IMR-90 (cell line): Measurements from ENCODE around the gene PFDN5. TPM values are rescaled to one million over a fixed set of nuclear protein-coding genes. Genes with fewer than 3 reads are reported as not detected.

ENCODE experiments used
- ATAC-seq: fragments of 200-7000 bp; cut with Tn5 transposase; 2 replicates; pipeline ENCODE4 v1.9.1; 2020; ENCODE audit warnings: low read depth, mild to moderate bottlenecking, moderate library complexity
- BruUV-seq: library from RNA; stranded (reverse); fragments of 400-500 nt; replicated peaks from 2 replicates; lab custom pipeline; 2021; lab: Mats Ljungman, UMichigan
- CTCF ChIA-PET: fragments of 300-600 bp; formaldehyde crosslinking; extraction: SDS; loops from one replicate; lab custom pipeline; 2021; ENCODE audit warnings: antibody characterized with exemption; lab: Yijun Ruan, JAX
- POLR2A ChIA-PET: fragments of 300-600 bp; sonication (Branson Sonifier 250); formaldehyde crosslinking; loops from one replicate; lab custom pipeline; 2022; ENCODE audit warnings: antibody characterized with exemption; ENCODE audit not compliant: unreplicated experiment; lab: Charles Lee
- DNase-seq: peaks from one replicate; pipeline ENCODE4 v3.0.0; 2013
- H2AFZ ChIP-seq: replicated peaks from 2 replicates; pipeline ENCODE3; 2013; ENCODE audit warnings: low read length, mild to moderate bottlenecking; ENCODE audit not compliant: poor library complexity
- H2AK5ac ChIP-seq: 2 replicates; pipeline ENCODE4 v1.6.1; 2013; ENCODE audit warnings: low read depth, low read length, inconsistent platforms
- H2AK9ac ChIP-seq: replicated peaks from 2 replicates; pipeline ENCODE3; 2013; ENCODE audit warnings: mild to moderate bottlenecking, low read depth, low read length, moderate library complexity; ENCODE audit not compliant: poor library complexity
- H2BK120ac ChIP-seq: 2 replicates; pipeline ENCODE4 v1.6.1; 2013; ENCODE audit warnings: low read depth, low read length, inconsistent platforms
- H2BK15ac ChIP-seq: 3 replicates; pipeline ENCODE4 v1.6.1; 2013; ENCODE audit warnings: low read depth, low read length, inconsistent platforms
- H2BK20ac ChIP-seq: 2 replicates; pipeline ENCODE4 v1.6.1; 2013; ENCODE audit warnings: low read depth, mild to moderate bottlenecking, inconsistent platforms, low read length, moderate library complexity
- H2BK5ac ChIP-seq: 2 replicates; pipeline ENCODE4 v1.6.1; 2013; ENCODE audit warnings: mild to moderate bottlenecking, low read depth, low read length, inconsistent platforms; ENCODE audit not compliant: poor library complexity, severe bottlenecking
- H3K14ac ChIP-seq: replicated peaks from 2 replicates; pipeline ENCODE4 v1.6.1; 2013; ENCODE audit warnings: low read depth, low read length, inconsistent platforms
- H3K18ac ChIP-seq: 2 replicates; pipeline ENCODE4 v1.6.1; 2013; ENCODE audit warnings: low read depth, low read length, control low read depth
- H3K23ac ChIP-seq: 2 replicates; pipeline ENCODE4 v1.6.1; 2013; ENCODE audit warnings: low read depth, low read length, inconsistent platforms
- H3K27ac ChIP-seq: 2 replicates; pipeline ENCODE4 v1.5.1; 2013; ENCODE audit warnings: mild to moderate bottlenecking, control low read depth, low read length; ENCODE audit not compliant: insufficient read depth
- H3K27me3 ChIP-seq: 2 replicates; pipeline ENCODE4 v1.6.1; 2013; ENCODE audit warnings: low read length; ENCODE audit not compliant: control insufficient read depth, insufficient read depth
- H3K36me3 ChIP-seq: 2 replicates; pipeline ENCODE4 v1.6.1; 2013; ENCODE audit warnings: low read length, mixed read lengths; ENCODE audit not compliant: control insufficient read depth, insufficient read depth
- H3K4ac ChIP-seq: 2 replicates; pipeline ENCODE4 v1.6.1; 2013; ENCODE audit warnings: low read depth, low read length, inconsistent platforms
- H3K4me1 ChIP-seq: 2 replicates; pipeline ENCODE4 v1.6.1; 2013; ENCODE audit warnings: low read length, mixed read lengths; ENCODE audit not compliant: control insufficient read depth, insufficient read depth
- H3K4me2 ChIP-seq: 2 replicates; pipeline ENCODE4 v1.6.1; 2013; ENCODE audit warnings: low read depth, mild to moderate bottlenecking, control low read depth, low read length, moderate library complexity
- H3K4me3 ChIP-seq: 2 replicates; pipeline ENCODE4 v1.5.1; 2013; ENCODE audit warnings: low read depth, mild to moderate bottlenecking, control low read depth, low read length, moderate library complexity; ENCODE audit not compliant: insufficient read depth
- H3K56ac ChIP-seq: 2 replicates; pipeline ENCODE4 v1.6.1; 2013; ENCODE audit warnings: low read length, inconsistent platforms; ENCODE audit not compliant: insufficient read depth; ENCODE audit errors: extremely low read depth
- H3K79me1 ChIP-seq, 2 experiments: 2 replicates each; pipeline ENCODE4 v1.6.1; 2013; ENCODE audit warnings: low read length in 2 of 2, inconsistent platforms in 1 of 2, low read depth in 1 of 2
- H3K9ac ChIP-seq: 2 replicates; pipeline ENCODE4 v1.6.1; 2013; ENCODE audit warnings: low read depth, low read length, control low read depth
- H3K9me1 ChIP-seq: 2 replicates; pipeline ENCODE4 v1.6.1; 2013; ENCODE audit warnings: low read length, inconsistent platforms; ENCODE audit not compliant: insufficient read depth
- H3K9me3 ChIP-seq: 2 replicates; pipeline ENCODE4 v1.6.1; 2013; ENCODE audit warnings: low read length; ENCODE audit not compliant: control insufficient read depth, insufficient read depth
- H4K20me1 ChIP-seq: 2 replicates; pipeline ENCODE4 v1.6.1; 2013; ENCODE audit warnings: low read length, inconsistent platforms; ENCODE audit not compliant: insufficient read depth
- H4K5ac ChIP-seq: 2 replicates; pipeline ENCODE4 v1.6.1; 2013; ENCODE audit warnings: mild to moderate bottlenecking, low read depth, low read length, control low read depth
- H4K8ac ChIP-seq, 2 experiments: 2 replicates each; pipeline ENCODE4 v1.6.1; 2013; ENCODE audit warnings: low read depth in 2 of 2, low read length in 2 of 2, control low read depth in 1 of 2, inconsistent platforms in 1 of 2
- H4K91ac ChIP-seq: 2 replicates; pipeline ENCODE4 v1.6.1; 2013; ENCODE audit warnings: low read depth, low read length, inconsistent platforms; ENCODE audit not compliant: insufficient read depth
- CHD1 ChIP-seq: IDR thresholded peaks from 2 replicates; pipeline ENCODE4 v1.6.1; 2012; ENCODE audit warnings: low read depth, low read length, improper control_type of control experiment
- MAFK ChIP-seq: IDR thresholded peaks from 2 replicates; pipeline ENCODE4 v1.6.1; 2012; ENCODE audit warnings: low read depth, low read length, improper control_type of control experiment
- MAZ ChIP-seq: IDR thresholded peaks from 2 replicates; pipeline ENCODE4 v1.6.1; 2012; ENCODE audit warnings: low read depth, mild to moderate bottlenecking, low read length, improper control_type of control experiment, moderate library complexity, borderline replicate concordance
- POLR2A ChIP-seq: IDR thresholded peaks from 2 replicates; pipeline ENCODE4 v1.6.1; 2012; ENCODE audit warnings: mild to moderate bottlenecking, low read depth, low read length
- RAD21 ChIP-seq: IDR thresholded peaks from 2 replicates; pipeline ENCODE4 v1.6.1; 2012; ENCODE audit warnings: low read length, improper control_type of control experiment
- SMC3 ChIP-seq: fragments of 150-350 bp; IDR thresholded peaks from 2 replicates; pipeline ENCODE4 v1.6.1; 2016; ENCODE audit warnings: low read depth, mild to moderate bottlenecking, antibody characterized with exemption, low read length, moderate library complexity
- WGBS, 2 experiments: methylation state at CpG; one replicate each; pipeline versions ENCODE4 v1.1.5 to v1.1.7; 2013; ENCODE audit warnings: missing lambda C conversion rate in 2 of 2; ENCODE audit not compliant: insufficient read length in 1 of 2; ENCODE audit errors: extremely low coverage in 2 of 2; 5-methylcytosine and 5-hydroxymethylcytosine counted together
- dilution Hi-C: fragments of 300-500 bp; cut with HindIII; formaldehyde crosslinking; loops from one replicate; pipeline ENCODE4 v1.14.3; 2018; ENCODE audit warnings: low sequenced_read_pairs; ENCODE audit not compliant: unreplicated experiment
- in situ Hi-C: fragments of 300-500 bp; cut with MboI; formaldehyde crosslinking; loops from 3 replicates; pipeline ENCODE4 v1.14.3; 2019; ENCODE audit warnings: low sequenced_read_pairs, inconsistent platforms, mixed read lengths
- intact Hi-C: fragments of 100-400 bp; cut with micrococcal nuclease; formaldehyde crosslinking; loops from 2 replicates; pipeline ENCODE4 v1.10.0; 2022
- polyA plus RNA-seq, 3 experiments: library from polyadenylated mRNA; depleted of rRNA; stranded (reverse); fragments of >200 nt; gene quantifications; 2 replicates each; pipeline ENCODE4 v1.2.3, GENCODE V29; 2012; ENCODE audit warnings: low replicate concordance in 1 of 3
- total RNA-seq: library from RNA; depleted of rRNA; stranded (reverse); fragments of >200 nt; gene quantifications from 2 replicates; pipeline ENCODE4 v1.2.3, GENCODE V29; 2012
- TF ChIP-seq, protein P1 (sequence below): conservative IDR thresholded peaks from 2 replicates; pipeline ENCODE4 v1.5.1; 2012; ENCODE audit warnings: mild to moderate bottlenecking, low read depth, low read length, improper control_type of control experiment
- TF ChIP-seq, protein P2 (sequence below): fragments of 150-350 bp; IDR thresholded peaks from 2 replicates; pipeline ENCODE4 v1.6.1; 2017; ENCODE audit warnings: mild to moderate bottlenecking, antibody characterized with exemption, low read length, low read depth

PFDN5 gene
- total and polyA plus RNA-seq, 2 of the 4 experiments (the other 2 are of a cell fraction): 1,011 to 1,338 TPM

DNA sequence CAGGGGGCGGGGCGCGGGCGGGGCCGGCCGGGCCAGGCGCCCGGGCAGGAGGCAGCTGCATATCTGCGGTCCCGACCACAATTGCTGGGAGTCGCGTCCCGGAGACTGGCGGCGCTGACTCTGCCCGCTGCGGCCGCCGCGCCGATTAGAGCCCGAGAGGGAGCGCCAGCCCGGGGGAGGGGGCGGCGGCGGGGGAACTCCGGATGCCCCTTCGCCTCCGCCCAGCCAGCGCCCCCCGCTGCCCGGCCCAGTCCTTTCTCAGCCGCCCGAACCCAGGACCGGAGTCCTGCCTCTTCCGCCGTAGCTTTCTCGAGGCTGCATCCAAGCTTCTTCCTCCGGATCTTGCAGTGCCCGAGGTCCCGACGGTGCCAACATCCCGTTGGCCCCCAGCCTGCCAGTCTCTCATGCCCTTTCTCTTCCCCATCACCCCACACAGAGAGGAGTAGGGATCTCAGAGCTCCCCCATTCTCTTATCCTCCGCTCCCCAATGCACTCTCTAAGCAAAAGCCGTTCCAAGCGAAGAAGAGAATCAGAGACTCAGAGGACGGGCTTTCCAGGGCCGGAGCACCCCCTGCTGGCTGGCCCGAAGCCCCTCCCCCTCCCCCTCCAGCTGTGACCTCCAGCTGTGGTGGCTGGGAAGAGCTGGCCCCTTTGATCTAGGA, 49.6 kb downstream of the PFDN5 start:
- in situ Hi-C loops (no loop called here), intact Hi-C loops (loop anchor here (1.0 kb wide), 2 partner anchors 21 to 132 kb away; no protein-coding TSS in a partner anchor)

More for the DNA sequence above, 49.6 kb downstream of the PFDN5 start:
- H4K20me1 ChIP-seq: no peaks in the 10 kb centered on the region
- no peaks in the 10 kb centered on the region for H3K79me1 ChIP-seq
- DNase-seq (peak; percentile 72), ATAC-seq (peak; percentile 91)
- peak overlapping the region; percentile 60 for H3K4ac ChIP-seq
- H3K4me1 ChIP-seq: peaks cover 7% of the 10 kb centered on the region; the same call in 1 of the 2 replicates
- BruUV-seq: no TSS peak
- H3K14ac ChIP-seq: peak overlapping the region; percentile 66; the same call in 1 of the 2 replicates
- H3K18ac ChIP-seq: no peak overlapping the region
- peak overlapping the region; percentile 85 for H3K23ac ChIP-seq
- H3K4me2 ChIP-seq: peak overlapping the region; percentile 90
- H2BK20ac ChIP-seq: no peak overlapping the region; the same call in 1 of the 2 replicates
- CTCF ChIA-PET: interaction anchor here (0.7 to 2.1 kb wide), 14 partner anchors 9 to 279 kb away, joined by 3 to 14 read pairs (median 4); partner anchors contain the start of genes AAAS, SP1 and SP7
- H3K27ac ChIP-seq: peak overlapping the region; percentile 40
- H4K91ac ChIP-seq: peak overlapping the region; percentile 34; the same call in 1 of the 2 replicates
- H3K36me3 ChIP-seq: no peaks in the 10 kb centered on the region
- H3K27me3 ChIP-seq: peaks cover 11% of the 10 kb centered on the region
- POLR2A ChIA-PET: interaction anchor here (0.6 to 0.9 kb wide), 2 partner anchors 76 to 272 kb away, joined by 3 to 5 read pairs; no protein-coding TSS in a partner anchor
- peak overlapping the region; percentile 75 for H3K9ac ChIP-seq
- no peak overlapping the region; the same call in 1 of the 2 replicates for H4K5ac ChIP-seq
- dilution Hi-C loops: no loop called here
- peak overlapping the region; percentile 76 for H3K4me3 ChIP-seq
- WGBS, 2 experiments: 1% methylated on average over 23 of the region's 50 CpGs; no CpG with 5 or more reads in 1 of the 2 experiments
- no peak overlapping the region for H2BK15ac ChIP-seq
- peak overlapping the region; percentile 50 for H2BK120ac ChIP-seq
- H2AK9ac ChIP-seq: peak overlapping the region; percentile 75
- H3K9me3 ChIP-seq: no peaks in the 10 kb centered on the region
- peak overlapping the region; percentile 88 for H2AFZ ChIP-seq
- H2BK5ac ChIP-seq: no peak overlapping the region
- H3K9me1 ChIP-seq: peaks cover 9% of the 10 kb centered on the region; the same call in 1 of the 2 replicates
- peak overlapping the region; percentile 33 to 77; a peak in 3 of 4 replicates for H4K8ac ChIP-seq
- peak overlapping the region; percentile 45 for H3K56ac ChIP-seq
- TF ChIP-seq, protein P1, sequence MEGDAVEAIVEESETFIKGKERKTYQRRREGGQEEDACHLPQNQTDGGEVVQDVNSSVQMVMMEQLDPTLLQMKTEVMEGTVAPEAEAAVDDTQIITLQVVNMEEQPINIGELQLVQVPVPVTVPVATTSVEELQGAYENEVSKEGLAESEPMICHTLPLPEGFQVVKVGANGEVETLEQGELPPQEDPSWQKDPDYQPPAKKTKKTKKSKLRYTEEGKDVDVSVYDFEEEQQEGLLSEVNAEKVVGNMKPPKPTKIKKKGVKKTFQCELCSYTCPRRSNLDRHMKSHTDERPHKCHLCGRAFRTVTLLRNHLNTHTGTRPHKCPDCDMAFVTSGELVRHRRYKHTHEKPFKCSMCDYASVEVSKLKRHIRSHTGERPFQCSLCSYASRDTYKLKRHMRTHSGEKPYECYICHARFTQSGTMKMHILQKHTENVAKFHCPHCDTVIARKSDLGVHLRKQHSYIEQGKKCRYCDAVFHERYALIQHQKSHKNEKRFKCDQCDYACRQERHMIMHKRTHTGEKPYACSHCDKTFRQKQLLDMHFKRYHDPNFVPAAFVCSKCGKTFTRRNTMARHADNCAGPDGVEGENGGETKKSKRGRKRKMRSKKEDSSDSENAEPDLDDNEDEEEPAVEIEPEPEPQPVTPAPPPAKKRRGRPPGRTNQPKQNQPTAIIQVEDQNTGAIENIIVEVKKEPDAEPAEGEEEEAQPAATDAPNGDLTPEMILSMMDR: peak; percentile 87
- peak; percentile 78 for TF ChIP-seq SMC3
- peak; percentile 61 for TF ChIP-seq POLR2A
- peak; percentile 51; the same call in 1 of the 2 replicates for TF ChIP-seq MAZ
- TF ChIP-seq, protein P2, sequence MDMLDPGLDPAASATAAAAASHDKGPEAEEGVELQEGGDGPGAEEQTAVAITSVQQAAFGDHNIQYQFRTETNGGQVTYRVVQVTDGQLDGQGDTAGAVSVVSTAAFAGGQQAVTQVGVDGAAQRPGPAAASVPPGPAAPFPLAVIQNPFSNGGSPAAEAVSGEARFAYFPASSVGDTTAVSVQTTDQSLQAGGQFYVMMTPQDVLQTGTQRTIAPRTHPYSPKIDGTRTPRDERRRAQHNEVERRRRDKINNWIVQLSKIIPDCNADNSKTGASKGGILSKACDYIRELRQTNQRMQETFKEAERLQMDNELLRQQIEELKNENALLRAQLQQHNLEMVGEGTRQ: no peak
- no peak for TF ChIP-seq CHD1
- peak; percentile 76 for TF ChIP-seq RAD21
- TF ChIP-seq MAFK: no peak
- H2AK5ac ChIP-seq: no peak overlapping the region
